ENCODE data around the gene PCDHGB3. TPM values are rescaled to one million over a fixed set of nuclear protein-coding genes. Genes with fewer than 3 reads are reported as not detected.

The PCDHGB3 gene
- total RNA-seq, 1 experiment from 2014 or later, result 1.6 TPM

GRCh38 chr5:141398608-141399007 is 28.6 kb downstream of the PCDHGB3 start:
- Mint-ChIP-seq H3K36me3 (ENCODE audit: insufficient read depth in 1 of 3, low read depth in 3 of 3) (peaks cover 26 to 50% (median 48%) of the 10 kb centered on the region in 3 experiments), H3K27ac (no peak overlapping the region), H3K4me1 (no peaks in the 10 kb centered on the region), H3K4me3 (no peak overlapping the region), H3K27me3 (ENCODE audit: low read depth) (no peaks in the 10 kb centered on the region; the same call in 1 of the 2 replicates), H3K9me3 (peaks cover 52 to 72% of the 10 kb centered on the region in 2 experiments)
- no peak overlapping the region for H3K4me2 ChIP-seq (ENCODE audit: insufficient read depth, insufficient read length, low read length)
- no peak overlapping the region for H3K4ac ChIP-seq (ENCODE audit: low read depth, low read length)
- H3K9me3 ChIP-seq (ENCODE audit: control insufficient read depth, low read depth, low read length), result peaks cover 37% of the 10 kb centered on the region
- H3K27me3 ChIP-seq (ENCODE audit: insufficient read depth, low read length), result no peaks in the 10 kb centered on the region
- H2BK120ac ChIP-seq (ENCODE audit: low read depth, low read length, poor library complexity, severe bottlenecking), result no peak overlapping the region
- no peak overlapping the region for H2BK12ac ChIP-seq (ENCODE audit: insufficient read length, low read depth, low read length)
- H4K20me1 ChIP-seq (ENCODE audit: control insufficient read depth, insufficient read depth, insufficient read length), result no peaks in the 10 kb centered on the region
- no peak overlapping the region for H4K91ac ChIP-seq (ENCODE audit: insufficient read length, low read depth, low read length)
- H3K27ac ChIP-seq (ENCODE audit: insufficient read length, low read depth, low read length), result no peak overlapping the region
- WGBS (ENCODE audit: extremely low coverage, insufficient read length, low lambda C conversion rate), result no CpG with 5 or more reads among the region's 15 CpGs
- H2BK5ac ChIP-seq (ENCODE audit: insufficient read length, low read length), result no peak overlapping the region
- no peak overlapping the region for H2AK5ac ChIP-seq (ENCODE audit: insufficient read length, low read length)
- no peak overlapping the region for H3T11ph ChIP-seq (ENCODE audit: low read length)
- H2AFZ ChIP-seq (ENCODE audit: low read length), result no peak overlapping the region
- no peak overlapping the region for H4K5ac ChIP-seq (ENCODE audit: insufficient read length, low read depth, low read length)
- no peak overlapping the region for H2BK20ac ChIP-seq (ENCODE audit: low read depth, low read length, poor library complexity, severe bottlenecking)
- no peak overlapping the region for H3K18ac ChIP-seq (ENCODE audit: insufficient read length, low read depth, low read length)
- TF ChIP-seq, protein P1, sequence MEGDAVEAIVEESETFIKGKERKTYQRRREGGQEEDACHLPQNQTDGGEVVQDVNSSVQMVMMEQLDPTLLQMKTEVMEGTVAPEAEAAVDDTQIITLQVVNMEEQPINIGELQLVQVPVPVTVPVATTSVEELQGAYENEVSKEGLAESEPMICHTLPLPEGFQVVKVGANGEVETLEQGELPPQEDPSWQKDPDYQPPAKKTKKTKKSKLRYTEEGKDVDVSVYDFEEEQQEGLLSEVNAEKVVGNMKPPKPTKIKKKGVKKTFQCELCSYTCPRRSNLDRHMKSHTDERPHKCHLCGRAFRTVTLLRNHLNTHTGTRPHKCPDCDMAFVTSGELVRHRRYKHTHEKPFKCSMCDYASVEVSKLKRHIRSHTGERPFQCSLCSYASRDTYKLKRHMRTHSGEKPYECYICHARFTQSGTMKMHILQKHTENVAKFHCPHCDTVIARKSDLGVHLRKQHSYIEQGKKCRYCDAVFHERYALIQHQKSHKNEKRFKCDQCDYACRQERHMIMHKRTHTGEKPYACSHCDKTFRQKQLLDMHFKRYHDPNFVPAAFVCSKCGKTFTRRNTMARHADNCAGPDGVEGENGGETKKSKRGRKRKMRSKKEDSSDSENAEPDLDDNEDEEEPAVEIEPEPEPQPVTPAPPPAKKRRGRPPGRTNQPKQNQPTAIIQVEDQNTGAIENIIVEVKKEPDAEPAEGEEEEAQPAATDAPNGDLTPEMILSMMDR (conservative IDR thresholded peaks at IDR 0.05), result no peak
- no peak overlapping the region for H3K9ac ChIP-seq (ENCODE audit: extremely low read depth, insufficient read length, low read length)
- no peak overlapping the region for H2BK15ac ChIP-seq (ENCODE audit: low read depth, low read length)
- no peaks in the 10 kb centered on the region for H3K23me2 ChIP-seq (ENCODE audit: insufficient read length, low read depth, low read length, poor library complexity, severe bottlenecking)
- no peak for DNase-seq
- no peak overlapping the region for H3K14ac ChIP-seq (ENCODE audit: insufficient read depth, low read length)
- no peak overlapping the region for H4K8ac ChIP-seq (replicated peaks; ENCODE audit: insufficient read length, low read depth, low read length)
- no peak overlapping the region for H3K23ac ChIP-seq (ENCODE audit: insufficient read length, low read depth, low read length)
- no peaks in the 10 kb centered on the region for H3K79me1 ChIP-seq (ENCODE audit: insufficient read depth, low read depth, low read length, poor library complexity, severe bottlenecking)
- H3K79me2 ChIP-seq (ENCODE audit: insufficient read depth, low read length), result no peaks in the 10 kb centered on the region
- no peaks in the 10 kb centered on the region for H3K4me1 ChIP-seq (ENCODE audit: insufficient read depth, low read length)
- no peak overlapping the region for H3K56ac ChIP-seq (ENCODE audit: insufficient read length, low read depth, low read length)

Measured in H9 (cell line).